GM21423 (cell line): ENCODE results near the gene PPM1J.
"Not testable (repeated sequence)": the region's sequence is repeated elsewhere in the genome, so short reads cannot be mapped to it uniquely, and the experiment has no call there.

Source experiments
- ATAC-seq: cut with Tn5 transposase; IDR thresholded peaks from one replicate; pipeline ENCODE4 v1.9.1; 2021; ENCODE audit warnings: mild to moderate bottlenecking, moderate library complexity; ENCODE audit not compliant: unreplicated experiment

Gene PPM1J

GRCh38 chr1:112721966-112722524 lies 6.9 kb upstream of the PPM1J start:
- ATAC-seq, result no peak

- not testable (repeated sequence) for ATAC-seq
These were observed 6.2 kb upstream of the PPM1J start for GRCh38 chr1:112721294-112721693.

GRCh38 chr1:112720800-112721199 lies 5.7 kb upstream of the PPM1J start:
- no peak for ATAC-seq

- ATAC-seq, result no peak
These were observed 4.6 kb upstream of the PPM1J start for GRCh38 chr1:112719706-112720105.

GRCh38 chr1:112718691-112719418 lies 3.7 kb upstream of the PPM1J start:
- no peak for ATAC-seq

GRCh38 chr1:112717263-112717873 lies 2.2 kb upstream of the PPM1J start:
- no peak for ATAC-seq

GRCh38 chr1:112716133-112716720 lies 1.1 kb upstream of the PPM1J start:
- peak; percentile 23 for ATAC-seq

- ATAC-seq, result no peak
These were observed 544 bp downstream of the PPM1J start for GRCh38 chr1:112714313-112715263.

- ATAC-seq, result peak; percentile 24
These were observed 1.4 kb downstream of the PPM1J start for GRCh38 chr1:112713466-112714312.

GRCh38 chr1:112712701-112713128 lies 2.4 kb downstream of the PPM1J start:
- ATAC-seq, result no peak

GRCh38 chr1:112712191-112712590 lies 2.9 kb downstream of the PPM1J start:
- ATAC-seq, result no peak

- no peak for ATAC-seq
These were observed 3.5 kb downstream of the PPM1J start for GRCh38 chr1:112711670-112712069.

- no peak for ATAC-seq
These were observed 4.1 kb downstream of the PPM1J start for GRCh38 chr1:112711041-112711440.

- no peak for ATAC-seq
These were observed 4.5 kb downstream of the PPM1J start for GRCh38 chr1:112710586-112710985.

- no peak for ATAC-seq
These were observed 5.0 kb downstream of the PPM1J start for GRCh38 chr1:112710159-112710558.

- ATAC-seq, result no peak
These were observed 6.6 kb downstream of the PPM1J start for GRCh38 chr1:112708489-112708888.

- no peak for ATAC-seq
These were observed 7.1 kb downstream of the PPM1J start for GRCh38 chr1:112708002-112708448.

- peak; percentile 48 for ATAC-seq
These were observed 7.7 kb downstream of the PPM1J start for GRCh38 chr1:112707221-112708001.
